RWPE2 (cell line): ENCODE data around the gene VRK3.

Source experiments
- ATAC-seq: fragments of 200-7000 bp; cut with Tn5 transposase; 3 replicates; pipeline ENCODE4 v1.9.1; 2021; ENCODE audit warnings: low read depth
- DNase-seq: peaks from one replicate; pipeline ENCODE4 v3.0.0-alpha.2; 2020; ENCODE audit warnings: low spot score
- H3K27ac ChIP-seq: fragments of 450-650 bp; 2 replicates; pipeline ENCODE4 v1.5.1; 2017; ENCODE audit warnings: mild to moderate bottlenecking; ENCODE audit not compliant: poor library complexity, severe bottlenecking
- H3K27me3 ChIP-seq: fragments of 250-450 bp; sonication (Bioruptor Pico); 2 replicates; pipeline ENCODE4 v1.5.1; 2021; ENCODE audit warnings: mild to moderate bottlenecking, moderate library complexity; ENCODE audit not compliant: insufficient read depth, poor library complexity, severe bottlenecking
- H3K36me3 ChIP-seq: fragments of 250-450 bp; sonication (Bioruptor Pico); 2 replicates; pipeline ENCODE4 v1.5.1; 2020; ENCODE audit warnings: low read depth, mild to moderate bottlenecking, moderate library complexity
- H3K4me1 ChIP-seq: fragments of 250-450 bp; sonication (Bioruptor Pico); 2 replicates; pipeline ENCODE4 v1.5.1; 2021; ENCODE audit warnings: mild to moderate bottlenecking, moderate library complexity; ENCODE audit not compliant: insufficient read depth, poor library complexity, severe bottlenecking
- H3K4me3 ChIP-seq: fragments of 250-450 bp; sonication (Bioruptor Pico); 2 replicates; pipeline ENCODE4 v1.5.1; 2021; ENCODE audit warnings: mild to moderate bottlenecking, moderate library complexity; ENCODE audit not compliant: severe bottlenecking
- H3K9me3 ChIP-seq: fragments of 250-450 bp; sonication (Bioruptor Pico); 2 replicates; pipeline ENCODE4 v1.5.1; 2021; ENCODE audit warnings: mild to moderate bottlenecking, moderate library complexity; ENCODE audit not compliant: severe bottlenecking
- TF ChIP-seq, protein P1 (sequence below): fragments of 450-650 bp; IDR thresholded peaks from one replicate; pipeline ENCODE4 v1.5.1; 2017; ENCODE audit warnings: mild to moderate bottlenecking, moderate library complexity; ENCODE audit not compliant: poor library complexity, severe bottlenecking

Gene VRK3

DNA sequence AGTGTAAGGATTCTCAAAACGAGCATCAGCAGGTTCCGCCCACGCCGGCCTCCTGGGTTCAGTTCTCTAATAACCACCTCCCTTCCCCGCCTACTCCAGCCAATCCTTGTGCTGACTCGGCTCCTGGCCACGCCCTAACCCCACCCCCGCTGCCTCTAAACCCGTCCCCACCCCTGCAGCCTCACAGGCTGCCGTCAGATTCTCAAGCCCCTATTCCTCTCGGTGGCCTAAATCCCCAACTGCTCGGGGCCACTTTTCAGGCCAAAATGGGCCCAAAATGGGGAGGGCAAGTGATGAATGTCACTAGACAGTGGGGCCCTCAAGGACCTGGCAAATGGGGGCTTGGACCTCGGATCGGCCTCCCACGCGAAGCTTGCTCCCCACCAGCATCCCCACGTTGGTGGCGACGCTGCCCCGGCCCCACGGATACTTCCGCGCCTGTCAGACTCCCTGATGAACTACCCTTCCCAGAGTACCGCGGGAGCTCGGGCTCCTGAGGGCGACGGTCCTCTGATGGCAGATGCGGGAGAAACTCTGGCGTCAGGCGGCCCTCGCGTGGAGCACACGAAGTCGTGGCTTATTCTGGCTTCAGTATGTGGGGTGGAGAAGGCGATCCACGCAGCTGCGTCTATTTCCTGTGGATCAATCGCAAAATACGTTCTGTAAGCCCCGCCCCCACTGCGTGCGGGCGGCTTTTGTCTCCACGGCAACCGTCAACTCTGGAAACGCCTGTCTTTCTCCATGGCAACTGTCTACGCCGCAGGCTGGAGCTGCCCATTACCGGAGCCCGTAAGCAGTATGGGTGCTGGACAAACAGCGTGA is 25.4 kb upstream of the VRK3 start:
- TF ChIP-seq, protein P1, sequence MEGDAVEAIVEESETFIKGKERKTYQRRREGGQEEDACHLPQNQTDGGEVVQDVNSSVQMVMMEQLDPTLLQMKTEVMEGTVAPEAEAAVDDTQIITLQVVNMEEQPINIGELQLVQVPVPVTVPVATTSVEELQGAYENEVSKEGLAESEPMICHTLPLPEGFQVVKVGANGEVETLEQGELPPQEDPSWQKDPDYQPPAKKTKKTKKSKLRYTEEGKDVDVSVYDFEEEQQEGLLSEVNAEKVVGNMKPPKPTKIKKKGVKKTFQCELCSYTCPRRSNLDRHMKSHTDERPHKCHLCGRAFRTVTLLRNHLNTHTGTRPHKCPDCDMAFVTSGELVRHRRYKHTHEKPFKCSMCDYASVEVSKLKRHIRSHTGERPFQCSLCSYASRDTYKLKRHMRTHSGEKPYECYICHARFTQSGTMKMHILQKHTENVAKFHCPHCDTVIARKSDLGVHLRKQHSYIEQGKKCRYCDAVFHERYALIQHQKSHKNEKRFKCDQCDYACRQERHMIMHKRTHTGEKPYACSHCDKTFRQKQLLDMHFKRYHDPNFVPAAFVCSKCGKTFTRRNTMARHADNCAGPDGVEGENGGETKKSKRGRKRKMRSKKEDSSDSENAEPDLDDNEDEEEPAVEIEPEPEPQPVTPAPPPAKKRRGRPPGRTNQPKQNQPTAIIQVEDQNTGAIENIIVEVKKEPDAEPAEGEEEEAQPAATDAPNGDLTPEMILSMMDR: no peak
- DNase-seq: peak; percentile 78
- H3K27me3 ChIP-seq: no peaks in the 10 kb centered on the region
- peaks cover 5% of the 10 kb centered on the region for H3K4me1 ChIP-seq
- peak overlapping the region; percentile 25 for H3K4me3 ChIP-seq
- peak; percentile 86 for ATAC-seq
- H3K27ac ChIP-seq: no peak overlapping the region
- H3K36me3 ChIP-seq: peaks cover 21% of the 10 kb centered on the region
- H3K9me3 ChIP-seq: peaks cover 17% of the 10 kb centered on the region

DNA sequence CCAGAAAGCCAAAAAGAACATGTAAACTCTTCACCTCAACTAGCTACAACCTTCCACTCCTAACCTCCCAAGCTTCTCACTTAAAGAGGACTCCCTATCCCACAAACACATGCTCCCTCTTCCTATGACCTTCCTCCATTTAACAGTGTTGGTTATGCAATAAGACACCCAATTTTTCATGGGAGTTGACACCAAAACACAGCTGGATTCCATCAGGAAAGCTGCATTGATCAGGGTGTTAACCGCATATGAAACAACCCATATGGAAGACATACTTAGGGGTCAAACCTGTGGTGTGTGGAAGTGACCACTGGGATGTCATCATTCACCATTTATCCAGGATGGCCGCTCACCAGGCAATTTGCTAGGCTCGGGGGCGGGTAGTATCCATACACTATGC is 22.5 kb upstream of the VRK3 start:
- H3K4me1 ChIP-seq: peaks cover 5% of the 10 kb centered on the region
- H3K4me3 ChIP-seq: no peak overlapping the region
- DNase-seq (no peak), ATAC-seq (no peak)
- H3K36me3 ChIP-seq: peaks cover 48% of the 10 kb centered on the region
- H3K9me3 ChIP-seq: peaks cover 32% of the 10 kb centered on the region
- TF ChIP-seq, protein P1: no peak
- no peaks in the 10 kb centered on the region for H3K27me3 ChIP-seq
- no peak overlapping the region for H3K27ac ChIP-seq

DNA sequence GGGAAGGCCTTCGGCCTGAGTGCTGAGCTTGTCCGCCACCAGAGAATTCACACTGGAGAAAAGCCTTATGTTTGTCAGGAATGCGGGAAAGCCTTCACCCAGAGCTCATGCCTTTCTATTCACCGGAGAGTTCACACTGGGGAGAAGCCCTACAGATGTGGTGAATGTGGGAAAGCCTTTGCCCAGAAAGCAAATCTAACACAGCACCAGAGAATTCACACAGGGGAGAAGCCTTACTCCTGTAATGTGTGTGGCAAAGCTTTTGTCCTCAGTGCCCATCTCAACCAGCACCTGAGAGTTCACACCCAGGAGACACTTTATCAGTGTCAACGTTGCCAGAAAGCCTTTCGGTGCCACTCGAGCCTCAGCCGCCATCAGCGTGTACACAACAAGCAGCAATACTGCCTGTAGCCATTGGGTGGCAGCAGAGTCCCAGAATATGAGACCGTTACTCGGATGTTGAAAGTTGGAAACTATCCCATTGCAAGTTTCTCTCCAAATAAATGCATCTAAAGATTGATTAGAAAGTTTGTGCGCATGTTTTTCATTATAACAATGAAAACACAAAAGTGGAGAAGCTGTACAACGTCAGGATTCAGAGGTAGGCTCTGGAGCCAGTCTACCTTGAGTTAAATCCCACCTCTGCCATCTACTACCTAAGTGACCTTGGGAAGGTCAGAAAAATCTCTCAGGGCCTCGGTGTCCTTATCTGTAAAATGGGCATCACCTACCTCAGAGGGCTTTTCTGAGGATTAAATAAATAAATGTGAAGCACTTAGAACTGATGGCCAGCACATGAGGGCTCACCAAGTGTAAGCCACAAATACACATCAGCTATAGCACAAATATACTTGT is 21.7 kb upstream of the VRK3 start:
- Histone ChIP-seq H3K9me3 (peaks cover 32% of the 10 kb centered on the region), H3K4me1 (peaks cover 5% of the 10 kb centered on the region), H3K36me3 (peaks cover 56% of the 10 kb centered on the region), H3K4me3 (no peak overlapping the region), H3K27me3 (no peaks in the 10 kb centered on the region), H3K27ac (no peak overlapping the region)
- ATAC-seq (no peak), DNase-seq (no peak)
- TF ChIP-seq, protein P1: peak; percentile 60

DNA sequence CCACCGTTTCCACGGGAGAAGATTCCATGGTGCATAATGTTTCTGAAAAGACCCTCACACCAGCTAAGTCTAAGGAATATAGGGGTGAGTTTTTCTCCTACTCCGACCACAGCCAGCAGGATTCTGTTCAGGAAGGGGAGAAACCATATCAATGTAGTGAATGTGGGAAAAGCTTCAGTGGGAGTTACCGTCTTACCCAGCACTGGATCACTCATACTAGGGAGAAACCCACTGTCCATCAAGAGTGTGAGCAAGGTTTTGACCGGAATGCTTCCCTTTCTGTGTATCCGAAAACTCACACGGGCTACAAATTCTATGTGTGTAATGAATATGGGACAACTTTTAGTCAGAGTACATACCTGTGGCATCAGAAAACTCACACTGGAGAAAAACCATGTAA is 19.8 kb upstream of the VRK3 start:
- no peak overlapping the region for H3K27ac ChIP-seq
- peaks cover 76% of the 10 kb centered on the region for H3K36me3 ChIP-seq
- no peak for ATAC-seq
- TF ChIP-seq, protein P1: no peak
- no peaks in the 10 kb centered on the region for H3K4me1 ChIP-seq
- DNase-seq: no peak
- no peaks in the 10 kb centered on the region for H3K27me3 ChIP-seq
- H3K9me3 ChIP-seq: peaks cover 32% of the 10 kb centered on the region
- H3K4me3 ChIP-seq: no peak overlapping the region
